Stimulated activated CD4-positive, alpha-beta T cell treated with anti-CD3 and anti-CD28 coated beads, TNF-alpha, amount 100 ng/mL, for 24 hours (primary cell): ENCODE measurements around the gene CENPN.
A peak's percentile ranks its signal among the peaks of the same experiment; 100 is the strongest.

ENCODE experiments used
- DNase-seq, 3 experiments: peaks; one replicate each; pipeline ENCODE4 v3.0.0-alpha.2; 2020; ENCODE audit warnings: low read depth in 3 of 3

Gene CENPN, protein sequence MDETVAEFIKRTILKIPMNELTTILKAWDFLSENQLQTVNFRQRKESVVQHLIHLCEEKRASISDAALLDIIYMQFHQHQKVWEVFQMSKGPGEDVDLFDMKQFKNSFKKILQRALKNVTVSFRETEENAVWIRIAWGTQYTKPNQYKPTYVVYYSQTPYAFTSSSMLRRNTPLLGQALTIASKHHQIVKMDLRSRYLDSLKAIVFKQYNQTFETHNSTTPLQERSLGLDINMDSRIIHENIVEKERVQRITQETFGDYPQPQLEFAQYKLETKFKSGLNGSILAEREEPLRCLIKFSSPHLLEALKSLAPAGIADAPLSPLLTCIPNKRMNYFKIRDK

DNA sequence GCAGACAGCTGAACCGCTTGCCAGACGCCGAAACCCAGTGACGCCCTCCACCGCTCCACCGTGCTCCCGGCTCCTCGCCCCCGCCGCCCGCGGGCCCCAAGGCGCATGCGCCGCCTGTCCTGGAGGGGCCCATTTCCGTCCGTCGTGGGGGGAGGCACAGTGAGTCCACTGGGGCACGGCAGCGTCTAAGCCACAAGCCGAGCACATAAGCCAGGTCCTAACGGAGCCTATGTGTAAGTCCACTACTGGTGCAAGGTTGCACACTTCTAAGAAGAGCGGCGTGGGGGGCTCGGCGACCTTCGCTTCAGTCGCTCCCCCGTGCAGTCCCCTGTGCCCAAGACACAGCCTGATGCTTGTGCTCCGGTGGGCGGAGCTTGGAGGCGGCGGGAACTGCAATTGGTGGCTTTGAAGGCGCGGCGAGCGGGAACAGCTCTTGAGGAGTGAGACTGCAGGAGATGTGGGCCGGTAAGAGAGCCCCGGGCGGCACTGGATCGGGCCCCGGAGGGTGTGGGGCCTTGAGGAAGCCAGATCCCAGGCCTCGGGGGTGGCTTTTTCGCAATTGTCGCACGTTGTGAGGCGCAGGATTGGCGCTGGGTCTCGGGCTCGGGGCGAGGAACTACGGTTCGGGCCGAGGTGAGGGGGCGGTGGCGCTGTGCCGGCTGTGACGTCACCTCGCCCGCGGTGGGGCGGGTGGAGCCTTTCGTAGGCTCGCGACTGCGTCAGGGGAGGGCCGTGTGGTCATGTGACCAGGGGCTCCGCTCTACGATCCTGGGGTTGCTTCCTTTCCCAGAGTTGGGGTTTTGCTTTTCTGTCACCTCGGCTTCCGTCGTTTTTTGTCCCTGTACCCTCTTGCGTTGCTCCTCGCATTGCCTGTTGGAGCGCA is at the start of gene CENPN, which contains the start of gene CMC2:
TSS of gene CENPN (plus strand) at position 402 of the 883 bp plus-strand sequence. CDS start 4,726 bp downstream, outside the sequence.
TSS of gene CMC2 (minus strand) at position 73 of the 883 bp plus-strand sequence. CDS start 9,491 bp downstream, outside the sequence.
- peak; percentile 92 to 97 (median 93) for DNase-seq

- DNase-seq, result no peak
These were observed 48.7 kb upstream of the CENPN start for GRCh38 chr16:80958284-80958683.

DNA sequence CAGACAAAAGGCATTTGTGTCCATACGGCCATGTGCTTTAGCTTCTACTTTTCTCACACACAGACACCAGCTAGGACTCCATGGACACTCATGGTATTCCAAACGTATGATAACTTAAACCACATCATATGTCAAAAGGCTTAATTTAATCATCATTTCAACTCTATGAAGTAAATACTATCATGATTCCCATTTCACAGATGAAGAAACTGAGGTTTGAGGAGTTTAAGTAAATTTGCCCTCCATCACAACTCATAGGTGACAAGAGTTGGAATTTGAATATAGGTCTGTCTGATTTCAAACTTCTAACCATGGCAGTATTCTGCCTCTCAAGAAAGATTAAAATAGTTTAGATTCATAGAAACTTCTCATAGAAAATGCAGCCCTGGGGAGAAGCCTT is 44.1 kb upstream of the CENPN start:
- DNase-seq, result no peak

DNA sequence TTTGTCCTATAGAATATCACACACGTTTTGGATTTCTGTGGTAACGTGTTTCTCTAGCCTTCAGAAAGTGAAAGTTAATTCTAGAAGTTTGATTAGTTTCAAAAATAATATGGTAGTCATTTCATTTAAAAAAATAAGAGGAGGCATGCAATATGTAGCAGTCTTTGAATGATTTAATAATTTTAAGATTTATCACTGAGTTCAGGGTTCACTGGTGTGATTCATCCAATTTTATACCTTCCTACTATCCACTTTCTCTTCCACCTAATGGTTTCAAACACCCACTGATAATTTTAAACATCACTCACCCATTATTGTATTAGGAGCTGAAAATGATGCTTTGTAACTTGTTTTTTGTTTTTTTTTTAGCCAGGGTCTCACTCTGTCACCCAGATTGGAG is 42.7 kb upstream of the CENPN start:
- no peak for DNase-seq

DNA sequence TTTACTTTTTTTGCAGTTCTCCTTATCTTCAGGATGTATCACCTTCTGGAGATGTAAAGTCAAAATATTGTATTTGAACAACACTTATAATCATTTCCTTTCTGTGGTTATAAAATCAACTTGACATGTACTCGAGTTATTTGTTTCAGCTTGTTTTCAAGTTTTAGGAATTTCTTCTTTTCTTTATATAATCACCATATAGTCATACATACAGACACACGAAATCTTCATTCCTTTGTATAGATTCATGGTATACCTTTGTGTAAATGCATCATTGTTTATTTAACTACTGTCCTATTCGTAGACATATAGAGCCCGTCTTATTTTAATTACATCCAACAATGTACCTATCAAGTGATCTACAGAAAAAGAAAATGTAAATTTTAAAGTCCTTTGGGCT is 40.4 kb upstream of the CENPN start:
- no peak for DNase-seq

DNA sequence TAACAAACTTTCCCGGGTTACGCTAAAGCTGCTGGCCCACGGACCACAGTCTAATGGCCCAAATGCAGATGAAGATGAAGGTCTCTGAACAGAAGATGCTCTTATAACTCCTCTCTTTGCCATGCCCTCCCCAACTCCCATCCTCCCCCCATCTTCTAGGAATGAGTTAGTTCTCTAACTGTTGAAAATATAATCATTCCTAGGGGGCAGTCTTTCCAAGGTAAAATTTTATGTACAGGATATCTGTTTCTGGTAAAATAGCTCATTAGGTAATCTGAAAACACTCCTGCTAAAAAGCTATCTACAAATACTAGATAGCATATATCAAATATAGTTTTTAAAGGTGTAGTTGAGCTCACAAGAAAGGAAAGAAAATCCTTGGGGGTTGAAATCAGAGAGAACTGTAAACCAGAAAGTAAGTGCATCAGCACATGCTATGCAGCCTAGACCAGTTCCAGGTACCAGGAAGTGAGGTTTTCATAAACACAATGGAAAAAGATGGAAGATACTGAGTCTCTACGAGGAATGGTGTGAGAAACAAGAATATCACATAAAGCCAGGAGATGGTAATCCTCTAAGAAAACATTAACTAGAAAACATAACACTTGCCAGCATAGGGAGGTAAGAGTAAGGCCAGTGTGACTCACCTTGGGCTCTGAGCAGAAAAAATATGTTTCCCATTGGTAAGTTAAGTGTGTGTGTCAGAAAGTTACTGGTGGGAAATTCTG is 38.5 kb upstream of the CENPN start:
- no peak for DNase-seq

DNA sequence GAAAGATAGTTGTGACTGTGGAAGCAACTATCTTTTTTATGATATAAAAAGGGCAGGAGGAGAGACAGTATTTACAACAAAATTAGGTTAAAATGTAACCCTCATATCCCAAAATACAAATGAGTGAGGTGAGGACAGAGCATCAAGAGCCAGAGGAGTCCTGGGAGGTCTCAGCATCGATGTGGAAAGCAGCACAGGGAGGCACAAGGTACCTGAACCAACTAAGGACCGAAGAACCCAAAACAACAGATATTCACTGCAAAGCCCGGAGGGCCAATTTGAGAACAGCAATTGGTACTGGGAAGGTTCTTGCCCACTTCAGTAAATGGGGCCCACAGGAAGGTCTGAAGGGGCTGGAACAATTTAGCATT is 37.9 kb upstream of the CENPN start:
- no peak for DNase-seq

- no peak for DNase-seq
These were observed 35.2 kb upstream of the CENPN start for GRCh38 chr16:80971819-80972218.

DNA sequence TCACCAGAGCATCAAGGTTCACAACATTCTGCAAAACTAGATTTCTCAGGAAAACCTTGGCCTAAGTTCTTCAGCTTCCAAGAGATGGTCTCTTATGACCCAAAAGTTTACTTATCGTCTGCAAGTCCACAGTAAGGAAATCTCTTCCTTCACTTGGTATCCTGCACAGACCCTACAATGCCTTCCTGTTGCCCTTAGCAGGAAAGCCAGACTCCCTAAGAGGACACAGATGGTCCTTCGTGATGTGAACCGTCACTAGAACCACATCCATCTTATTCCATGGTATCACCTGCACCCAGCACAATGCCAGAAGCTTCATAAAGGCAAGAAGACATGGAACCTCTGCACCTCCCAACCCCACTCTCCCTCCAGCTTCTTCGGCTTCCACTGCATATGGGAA is 34.4 kb upstream of the CENPN start:
- DNase-seq, result no peak

DNA sequence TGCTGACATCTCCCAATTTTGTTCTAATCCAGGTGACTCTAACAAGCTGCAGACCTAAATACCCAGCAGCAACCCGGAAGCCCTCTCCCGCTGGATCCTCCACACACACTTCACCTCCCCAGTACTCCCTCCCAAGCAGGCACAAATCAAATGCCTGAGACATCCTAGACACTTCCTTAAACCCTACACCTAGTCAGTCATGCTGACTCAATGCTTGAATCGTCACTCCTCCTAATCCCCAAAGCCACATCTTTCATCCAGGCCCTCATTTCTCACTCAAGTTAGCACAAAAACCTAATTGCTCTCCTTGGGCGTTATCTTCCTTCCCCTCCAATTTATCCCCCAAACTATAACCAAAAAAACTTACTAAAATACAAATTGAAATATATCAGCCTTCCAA is 33.0 kb upstream of the CENPN start:
- no peak for DNase-seq

DNA sequence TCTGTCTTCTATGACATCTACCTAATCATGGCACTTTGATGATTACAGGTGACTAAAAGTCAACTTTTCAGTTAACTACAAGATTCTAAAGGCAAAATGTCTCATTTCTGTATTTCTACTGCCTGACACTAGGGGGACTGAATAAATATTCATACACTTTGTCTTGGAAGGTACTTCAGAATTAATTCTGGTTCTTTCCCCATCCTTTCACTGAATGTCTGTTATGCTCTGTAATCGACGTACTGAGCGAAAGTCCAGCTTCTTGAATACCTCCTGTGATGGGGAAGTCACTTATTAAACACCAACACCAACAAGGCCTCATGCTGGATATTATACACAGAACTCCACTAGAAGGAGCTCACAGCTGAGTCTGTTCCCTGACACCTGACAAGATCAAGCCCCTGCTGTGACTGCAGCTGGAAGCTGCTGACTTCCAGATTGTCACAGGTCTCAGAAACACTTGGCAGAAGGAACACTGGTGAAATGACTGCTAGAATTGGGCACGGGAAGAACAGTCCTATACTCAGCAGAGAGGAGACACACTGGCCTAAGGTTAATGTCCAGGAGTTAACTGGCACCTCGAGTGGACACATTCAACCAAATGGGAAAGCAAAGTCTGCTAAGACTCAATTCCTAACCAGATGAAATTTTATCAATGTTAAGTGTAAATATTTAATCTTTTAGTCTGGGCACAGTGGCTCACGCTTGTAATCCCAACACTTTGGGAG is 32.2 kb upstream of the CENPN start:
- no peak for DNase-seq

DNA sequence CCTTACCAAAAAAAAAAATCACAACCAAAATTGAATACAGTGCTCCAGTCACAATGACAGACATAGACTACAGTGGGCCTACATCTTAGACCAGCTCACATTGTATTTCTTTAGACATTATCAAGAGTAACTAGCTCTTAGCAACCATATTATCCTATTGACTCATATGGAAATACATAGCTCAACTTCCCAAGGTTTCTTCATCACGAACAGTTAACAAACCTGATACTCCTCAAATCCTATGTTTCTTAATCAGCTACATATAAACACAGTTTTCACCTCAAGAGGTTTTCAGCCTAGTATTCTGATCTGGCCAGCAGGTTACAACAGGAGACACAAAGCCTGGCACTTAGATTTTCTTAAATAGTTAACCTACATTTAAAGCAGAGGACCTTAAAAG is 30.1 kb upstream of the CENPN start:
- DNase-seq, result no peak

DNA sequence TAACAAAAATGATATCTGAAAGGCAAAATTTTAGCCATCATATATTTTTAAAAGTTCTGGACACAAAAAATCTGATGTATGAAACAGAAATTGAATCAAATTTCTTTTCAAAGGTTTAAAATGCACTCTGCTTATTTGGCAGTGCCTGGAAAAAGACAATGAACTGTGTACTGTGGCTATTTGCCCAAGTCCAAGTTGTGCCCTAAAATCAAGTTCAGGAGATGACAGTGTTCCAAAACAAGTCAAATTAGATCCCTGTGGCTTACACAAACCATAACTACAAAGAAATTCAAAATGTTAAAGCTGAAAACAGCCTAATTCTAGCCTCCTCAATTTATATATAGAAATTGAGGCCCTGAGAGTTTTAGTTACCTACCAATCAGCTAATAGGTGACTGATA is 25.9 kb upstream of the CENPN start:
- no peak for DNase-seq

GRCh38 chr16:80982646-80983045 is 24.4 kb upstream of the CENPN start:
- DNase-seq, result no peak

DNA sequence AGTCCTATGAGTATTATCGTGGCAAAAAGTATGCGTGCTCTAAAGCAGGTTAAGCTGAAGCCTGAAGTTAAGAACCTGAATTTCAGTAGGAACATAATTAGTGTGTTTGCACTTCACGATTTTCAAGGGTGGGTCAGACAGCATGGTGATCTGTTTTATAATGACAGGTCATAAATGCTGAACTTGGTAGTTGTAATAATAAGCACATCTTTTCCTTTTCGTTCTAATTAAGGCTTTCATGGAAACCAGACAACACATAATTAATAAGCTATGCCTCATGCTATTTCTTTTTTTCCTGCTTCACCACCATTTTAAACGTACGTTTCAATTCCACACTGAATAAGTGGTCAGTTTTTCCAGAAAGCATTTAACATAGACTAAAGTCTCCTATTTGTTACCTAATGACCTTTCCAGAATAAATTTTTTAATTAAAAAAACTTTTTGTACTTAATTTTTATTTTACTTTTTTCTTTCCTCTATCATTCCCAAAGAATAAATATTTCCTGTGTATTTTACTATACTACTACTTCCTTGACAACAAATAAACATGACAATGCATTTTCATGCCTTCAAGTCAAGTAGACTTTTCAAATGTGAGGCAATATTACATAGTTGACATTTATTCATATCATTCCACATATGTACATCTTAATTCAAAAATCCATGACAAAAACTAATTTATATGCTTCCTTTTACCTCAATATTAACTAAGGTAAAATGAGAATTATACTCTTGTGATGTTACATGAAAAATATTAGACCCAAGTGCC is 22.7 kb upstream of the CENPN start:
- no peak for DNase-seq

- DNase-seq, result no peak
These were observed 21.4 kb upstream of the CENPN start for GRCh38 chr16:80985611-80986010.

DNA sequence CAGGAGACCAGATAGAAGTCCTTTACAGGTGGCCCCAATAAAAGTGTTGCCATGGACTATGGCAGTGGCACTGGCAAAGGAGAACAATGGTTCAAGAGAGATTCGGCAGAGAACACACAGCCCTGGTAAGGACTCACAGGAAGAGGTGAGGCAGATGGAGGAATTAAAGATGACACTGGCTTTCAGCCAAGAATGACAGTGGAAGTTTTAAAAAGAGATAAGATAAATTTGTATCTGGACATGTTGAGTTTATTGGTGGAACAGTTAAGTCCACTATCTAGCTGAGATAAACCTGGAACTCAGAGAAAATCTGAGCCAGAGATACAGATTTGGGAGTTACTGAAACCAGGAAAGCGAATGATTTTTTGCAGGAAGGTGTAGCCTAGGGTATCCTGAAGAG is 20.5 kb upstream of the CENPN start:
- no peak for DNase-seq

- no peak for DNase-seq
These were observed 18.3 kb upstream of the CENPN start for GRCh38 chr16:80988756-80989155.

DNA sequence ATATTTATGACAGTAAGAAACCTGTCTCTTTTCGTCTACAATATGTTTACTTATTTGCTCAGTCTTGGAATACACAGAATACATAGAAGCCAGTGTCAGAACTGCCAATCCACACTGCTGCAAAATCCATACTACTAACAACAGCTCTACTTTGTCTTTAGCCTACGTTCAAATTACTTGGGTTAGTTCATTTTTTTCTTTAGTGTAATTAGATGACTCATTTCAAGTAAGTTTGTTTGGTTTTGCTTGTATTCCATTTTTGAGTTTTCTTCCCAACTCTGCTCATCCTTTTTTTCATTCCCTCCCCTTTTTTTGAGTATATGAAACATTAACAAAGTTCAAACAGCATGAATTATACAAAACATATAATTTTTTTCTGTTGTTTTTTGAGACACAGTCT is 17.2 kb upstream of the CENPN start:
- DNase-seq, result no peak

- DNase-seq, result no peak
These were observed 16.4 kb upstream of the CENPN start for GRCh38 chr16:80990577-80990976.

- no peak for DNase-seq
These were observed 16.0 kb upstream of the CENPN start for GRCh38 chr16:80990978-80991377.
